Neural progenitor cell (in vitro differentiated cells): ENCODE results near the gene TRA2A. TPM values are rescaled to one million over a fixed set of nuclear protein-coding genes. Genes with fewer than 3 reads are reported as not detected.
A peak's percentile ranks its signal among the peaks of the same experiment; 100 is the strongest.

Experiments
- DNase-seq: peaks from one replicate; pipeline ENCODE4 v3.0.0-alpha.2; 2016; ENCODE audit warnings: low spot score
- H2AFZ ChIP-seq: fragments of 200-600 bp; sonication (generic); replicated peaks from 2 replicates; pipeline ENCODE4 v1.6.1; 2016; ENCODE audit warnings: antibody characterized with exemption
- H3F3A ChIP-seq: fragments of 200-600 bp; sonication (generic); 2 replicates; pipeline ENCODE4 v1.6.1; 2016; ENCODE audit warnings: antibody characterized with exemption, low read depth
- H3K27ac ChIP-seq: fragments of 200-600 bp; sonication (generic); 2 replicates; pipeline ENCODE4 v1.5.1; 2016; ENCODE audit warnings: mild to moderate bottlenecking
- H3K27me3 ChIP-seq: fragments of 200-600 bp; sonication (generic); 2 replicates; pipeline ENCODE4 v1.6.1; 2016; ENCODE audit warnings: mild to moderate bottlenecking, moderate library complexity
- H3K36me3 ChIP-seq: fragments of 200-600 bp; sonication (generic); 2 replicates; pipeline ENCODE4 v1.5.1; 2016
- H3K4me1 ChIP-seq: fragments of 200-600 bp; sonication (generic); 2 replicates; pipeline ENCODE4 v1.6.1; 2016; ENCODE audit warnings: mixed run types
- H3K4me2 ChIP-seq: fragments of 200-600 bp; sonication (generic); 2 replicates; pipeline ENCODE4 v1.6.1; 2016
- H3K4me3 ChIP-seq: fragments of 200-600 bp; sonication (generic); 2 replicates; pipeline ENCODE4 v1.5.1; 2016
- H3K79me2 ChIP-seq: fragments of 200-600 bp; sonication (generic); 2 replicates; pipeline ENCODE4 v1.6.1; 2016; ENCODE audit warnings: low read depth
- H3K9ac ChIP-seq: fragments of 200-600 bp; sonication (generic); 2 replicates; pipeline ENCODE4 v1.6.1; 2016
- H3K9me3 ChIP-seq: fragments of 200-600 bp; sonication (generic); 2 replicates; pipeline ENCODE4 v1.5.1; 2016; ENCODE audit warnings: low read depth
- H4K20me1 ChIP-seq: fragments of 200-600 bp; sonication (generic); 2 replicates; pipeline ENCODE4 v1.6.1; 2016; ENCODE audit warnings: low read depth
- H3K27ac Mint-ChIP-seq: 3 replicates; pipeline ENCODE4 v1.8.0; 2021; ENCODE audit warnings: mixed read lengths
- H3K27me3 Mint-ChIP-seq: 2 replicates; pipeline ENCODE4 v1.8.0; 2022; ENCODE audit warnings: low read depth, mild to moderate bottlenecking, inconsistent platforms, moderate library complexity, mixed read lengths; ENCODE audit not compliant: insufficient read depth
- H3K36me3 Mint-ChIP-seq: 3 replicates; pipeline ENCODE4 v1.8.0; 2021; ENCODE audit warnings: mixed read lengths
- H3K4me1 Mint-ChIP-seq: 3 replicates; pipeline ENCODE4 v1.8.0; 2021; ENCODE audit warnings: mixed read lengths
- H3K4me3 Mint-ChIP-seq: 3 replicates; pipeline ENCODE4 v1.8.0; 2021; ENCODE audit warnings: mild to moderate bottlenecking, moderate library complexity, mixed read lengths
- H3K9me3 Mint-ChIP-seq: 3 replicates; pipeline ENCODE4 v1.8.0; 2020; ENCODE audit warnings: mixed read lengths
- CTCF ChIP-seq: fragments of 200-600 bp; sonication (generic); IDR thresholded peaks from 2 replicates; pipeline ENCODE4 v1.5.1; 2017; ENCODE audit warnings: antibody characterized with exemption, mild to moderate bottlenecking
- EZH2 ChIP-seq: fragments of 200-600 bp; sonication (generic); IDR thresholded peaks from 2 replicates; pipeline ENCODE4 v1.6.1; 2017; ENCODE audit warnings: antibody characterized with exemption, mild to moderate bottlenecking, moderate library complexity
- EZH2phosphoT487 ChIP-seq: fragments of 200-600 bp; sonication (generic); IDR thresholded peaks from 2 replicates; pipeline ENCODE4 v1.6.1; 2017; ENCODE audit warnings: antibody characterized with exemption
- total RNA-seq: library from RNA; depleted of rRNA; stranded (reverse); fragments of >200 nt; gene quantifications from 2 replicates; pipeline ENCODE4 v1.2.3, GENCODE V29; 2015; ENCODE audit warnings: low replicate concordance

Gene TRA2A
- total RNA-seq, 1 donor from 2014 or later: 126 TPM

DNA sequence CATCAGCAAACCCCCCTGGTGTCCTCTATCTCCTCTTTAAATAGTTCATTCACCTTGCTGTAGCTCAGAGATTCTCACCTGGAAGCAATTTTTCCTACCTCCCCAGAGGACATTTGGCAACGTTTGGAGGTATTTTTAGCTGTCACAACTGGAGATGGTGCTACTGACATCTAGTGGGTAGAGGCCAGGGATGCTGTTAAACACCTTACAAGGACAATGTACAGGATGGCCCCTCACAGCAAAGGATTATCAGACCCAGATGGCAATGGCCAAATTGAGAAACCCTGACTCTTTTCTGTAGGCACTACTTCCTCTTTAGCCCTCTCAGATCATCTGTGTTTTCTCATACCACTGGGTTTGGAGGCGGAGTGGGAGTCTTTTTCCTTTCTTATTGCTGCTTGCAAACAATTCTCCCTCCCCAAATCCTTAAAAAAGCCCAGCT lies 13.2 kb upstream of the TRA2A start:
- H3K4me3 ChIP-seq: no peak overlapping the region
- H3F3A ChIP-seq: no peaks in the 10 kb centered on the region
- H3K27me3 Mint-ChIP-seq: peaks cover 5% of the 10 kb centered on the region
- H3K27me3 ChIP-seq: no peaks in the 10 kb centered on the region
- H3K36me3 Mint-ChIP-seq: no peaks in the 10 kb centered on the region
- H3K9ac ChIP-seq: no peak overlapping the region
- no peaks in the 10 kb centered on the region for H3K4me1 ChIP-seq
- H3K36me3 ChIP-seq: no peaks in the 10 kb centered on the region
- H3K79me2 ChIP-seq: no peaks in the 10 kb centered on the region
- no peak overlapping the region for H3K4me2 ChIP-seq
- H3K9me3 ChIP-seq: peaks cover 4% of the 10 kb centered on the region
- H3K4me3 Mint-ChIP-seq: no peak overlapping the region
- no peak overlapping the region for H2AFZ ChIP-seq
- peak; percentile 45 for DNase-seq
- no peak overlapping the region for H3K27ac Mint-ChIP-seq
- no peaks in the 10 kb centered on the region for H4K20me1 ChIP-seq
- no peaks in the 10 kb centered on the region for H3K9me3 Mint-ChIP-seq
- no peak overlapping the region for H3K27ac ChIP-seq
- H3K4me1 Mint-ChIP-seq: peaks cover 2% of the 10 kb centered on the region
- TF ChIP-seq CTCF (peak; percentile 48), EZH2 (no peak), EZH2phosphoT487 (no peak)

- H4K20me1 ChIP-seq: no peaks in the 10 kb centered on the region
- no peaks in the 10 kb centered on the region for H3K36me3 Mint-ChIP-seq
- no peak overlapping the region for H3K4me3 Mint-ChIP-seq
- no peaks in the 10 kb centered on the region for H3K79me2 ChIP-seq
- no peak overlapping the region for H2AFZ ChIP-seq
- H3K4me1 Mint-ChIP-seq: peaks cover 2% of the 10 kb centered on the region
- peaks cover 2% of the 10 kb centered on the region for H3K27me3 Mint-ChIP-seq
- no peaks in the 10 kb centered on the region for H3K4me1 ChIP-seq
- TF ChIP-seq CTCF (no peak), EZH2phosphoT487 (no peak)
- H3K27ac ChIP-seq: no peak overlapping the region
- no peak overlapping the region for H3K9ac ChIP-seq
- H3K27me3 ChIP-seq: no peaks in the 10 kb centered on the region
- DNase-seq: no peak
- H3K9me3 ChIP-seq: peaks cover 4% of the 10 kb centered on the region
- no peak overlapping the region for H3K27ac Mint-ChIP-seq
- no peaks in the 10 kb centered on the region for H3K36me3 ChIP-seq
- H3K4me2 ChIP-seq: no peak overlapping the region
- H3K9me3 Mint-ChIP-seq: no peaks in the 10 kb centered on the region
- no peak overlapping the region for H3K4me3 ChIP-seq
- H3F3A ChIP-seq: no peaks in the 10 kb centered on the region
These were observed 11.0 kb upstream of the TRA2A start for GRCh38 chr7:23542752-23543151.

- DNase-seq: no peak
- no peaks in the 10 kb centered on the region for H3K36me3 Mint-ChIP-seq
- Histone ChIP-seq H3K9ac (no peak overlapping the region), H3F3A (no peaks in the 10 kb centered on the region), H3K79me2 (no peaks in the 10 kb centered on the region), H2AFZ (no peak overlapping the region), H3K4me3 (no peak overlapping the region), H3K9me3 (peaks cover 4% of the 10 kb centered on the region), H3K4me2 (no peak overlapping the region), H3K27me3 (no peaks in the 10 kb centered on the region), H3K36me3 (no peaks in the 10 kb centered on the region), H3K27ac (no peak overlapping the region), H3K4me1 (no peaks in the 10 kb centered on the region), H4K20me1 (no peaks in the 10 kb centered on the region)
- no peaks in the 10 kb centered on the region for H3K9me3 Mint-ChIP-seq
- TF ChIP-seq EZH2phosphoT487 (no peak), CTCF (no peak), EZH2 (no peak)
- H3K4me1 Mint-ChIP-seq: peaks cover 1% of the 10 kb centered on the region
- H3K27ac Mint-ChIP-seq: no peak overlapping the region
- no peak overlapping the region for H3K4me3 Mint-ChIP-seq
- peaks cover 2% of the 10 kb centered on the region for H3K27me3 Mint-ChIP-seq
These were observed 7.7 kb upstream of the TRA2A start for GRCh38 chr7:23539494-23539907.
